ENCODE data around the gene KIF5A.

KIF5A gene

DNA sequence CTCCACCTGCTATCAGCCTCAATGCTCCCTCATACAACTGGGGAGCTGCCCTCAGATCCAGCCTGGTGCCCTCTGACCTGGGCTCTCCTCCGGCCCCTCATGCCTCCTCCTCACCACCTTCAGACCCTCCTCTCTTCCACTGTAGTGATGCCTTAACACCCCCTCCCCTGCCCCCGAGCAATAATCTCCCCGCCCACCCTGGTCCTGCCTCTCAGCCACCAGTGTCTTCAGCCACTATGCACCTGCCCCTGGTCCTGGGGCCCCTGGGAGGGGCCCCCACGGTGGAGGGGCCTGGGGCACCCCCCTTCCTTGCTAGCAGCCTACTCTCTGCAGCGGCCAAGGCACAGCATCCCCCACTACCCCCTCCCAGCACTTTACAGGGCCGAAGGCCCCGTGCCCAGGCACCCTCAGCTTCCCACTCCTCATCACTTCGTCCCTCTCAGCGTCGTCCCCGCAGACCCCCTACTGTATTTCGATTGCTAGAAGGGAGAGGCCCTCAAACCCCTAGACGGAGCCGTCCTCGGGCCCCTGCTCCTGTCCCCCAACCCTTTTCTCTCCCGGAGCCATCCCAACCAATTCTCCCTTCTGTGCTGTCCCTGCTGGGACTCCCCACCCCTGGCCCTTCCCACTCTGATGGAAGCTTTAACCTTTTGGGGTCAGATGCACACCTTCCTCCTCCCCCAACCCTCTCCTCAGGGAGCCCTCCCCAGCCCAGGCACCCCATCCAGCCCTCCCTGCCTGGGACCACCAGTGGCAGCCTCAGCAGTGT, 24.0 kb upstream of the KIF5A start:
- Histone ChIP-seq H3K36me3 (ENCODE audit: insufficient read depth) (peaks cover 4% of the 10 kb centered on the region; the same call in 1 of the 2 replicates), H3K27me3 (ENCODE audit: insufficient read depth, low read depth) (no peaks in the 10 kb centered on the region), H3K4me3 (IDR thresholded peaks at IDR 0.05; ENCODE audit: insufficient read depth, low read depth, low read length) (no peak overlapping the region), H3K9ac (no peak overlapping the region), H3K4me2 (no peak overlapping the region), H4K20me1 (ENCODE audit: insufficient read depth) (no peaks in the 10 kb centered on the region; the same call in 1 of the 2 replicates), H2AFZ (ENCODE audit: low read depth) (no peak overlapping the region), H3K79me2 (ENCODE audit: insufficient read depth, low read depth) (peaks cover 19% of the 10 kb centered on the region), H3K27ac (no peak overlapping the region; the same call in 1 of the 2 replicates), H3K4me1 (ENCODE audit: low read depth, poor library complexity, severe bottlenecking) (peaks cover 38% of the 10 kb centered on the region)
- TF ChIP-seq, protein P1, sequence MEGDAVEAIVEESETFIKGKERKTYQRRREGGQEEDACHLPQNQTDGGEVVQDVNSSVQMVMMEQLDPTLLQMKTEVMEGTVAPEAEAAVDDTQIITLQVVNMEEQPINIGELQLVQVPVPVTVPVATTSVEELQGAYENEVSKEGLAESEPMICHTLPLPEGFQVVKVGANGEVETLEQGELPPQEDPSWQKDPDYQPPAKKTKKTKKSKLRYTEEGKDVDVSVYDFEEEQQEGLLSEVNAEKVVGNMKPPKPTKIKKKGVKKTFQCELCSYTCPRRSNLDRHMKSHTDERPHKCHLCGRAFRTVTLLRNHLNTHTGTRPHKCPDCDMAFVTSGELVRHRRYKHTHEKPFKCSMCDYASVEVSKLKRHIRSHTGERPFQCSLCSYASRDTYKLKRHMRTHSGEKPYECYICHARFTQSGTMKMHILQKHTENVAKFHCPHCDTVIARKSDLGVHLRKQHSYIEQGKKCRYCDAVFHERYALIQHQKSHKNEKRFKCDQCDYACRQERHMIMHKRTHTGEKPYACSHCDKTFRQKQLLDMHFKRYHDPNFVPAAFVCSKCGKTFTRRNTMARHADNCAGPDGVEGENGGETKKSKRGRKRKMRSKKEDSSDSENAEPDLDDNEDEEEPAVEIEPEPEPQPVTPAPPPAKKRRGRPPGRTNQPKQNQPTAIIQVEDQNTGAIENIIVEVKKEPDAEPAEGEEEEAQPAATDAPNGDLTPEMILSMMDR (conservative IDR thresholded peaks at IDR 0.05; ENCODE audit: low read depth, low read length) = no peak

DNA sequence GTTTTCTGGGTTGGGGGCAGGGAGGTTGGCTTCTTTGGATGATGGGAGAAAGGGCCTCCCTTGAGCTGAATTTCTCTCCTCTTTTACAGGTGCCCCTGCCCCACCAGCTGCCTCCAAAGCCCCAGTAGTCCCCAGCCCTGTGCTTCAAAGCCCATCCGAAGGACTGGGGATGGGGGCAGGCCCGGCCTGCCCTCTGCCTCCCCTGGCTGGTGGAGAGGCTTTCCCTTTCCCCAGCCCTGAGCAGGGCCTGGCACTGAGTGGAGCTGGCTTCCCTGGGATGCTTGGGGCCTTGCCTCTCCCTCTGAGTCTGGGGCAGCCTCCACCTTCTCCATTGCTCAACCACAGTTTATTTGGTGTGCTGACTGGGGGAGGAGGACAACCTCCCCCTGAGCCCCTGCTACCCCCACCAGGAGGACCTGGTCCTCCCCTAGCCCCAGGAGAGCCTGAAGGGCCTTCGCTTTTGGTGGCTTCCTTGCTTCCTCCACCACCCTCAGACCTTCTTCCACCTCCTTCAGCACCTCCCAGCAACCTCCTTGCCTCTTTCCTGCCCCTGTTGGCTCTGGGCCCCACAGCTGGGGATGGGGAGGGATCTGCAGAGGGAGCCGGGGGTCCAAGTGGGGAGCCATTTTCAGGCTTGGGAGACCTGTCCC, 23.2 kb upstream of the KIF5A start:
- H3K27me3 ChIP-seq (ENCODE audit: insufficient read depth, low read depth) = no peaks in the 10 kb centered on the region
- no peak overlapping the region for H3K9ac ChIP-seq
- H2AFZ ChIP-seq (ENCODE audit: low read depth) = no peak overlapping the region
- peaks cover 30% of the 10 kb centered on the region for H3K4me1 ChIP-seq (ENCODE audit: low read depth, poor library complexity, severe bottlenecking)
- TF ChIP-seq, protein P1 (conservative IDR thresholded peaks at IDR 0.05; ENCODE audit: low read depth, low read length) = no peak
- no peaks in the 10 kb centered on the region; the same call in 1 of the 2 replicates for H4K20me1 ChIP-seq (ENCODE audit: insufficient read depth)
- H3K4me3 ChIP-seq (IDR thresholded peaks at IDR 0.05; ENCODE audit: insufficient read depth, low read depth, low read length) = no peak overlapping the region
- H3K79me2 ChIP-seq (ENCODE audit: insufficient read depth, low read depth) = peaks cover 19% of the 10 kb centered on the region
- peaks cover 4% of the 10 kb centered on the region; the same call in 1 of the 2 replicates for H3K36me3 ChIP-seq (ENCODE audit: insufficient read depth)
- H3K4me2 ChIP-seq = no peak overlapping the region
- no peak overlapping the region; the same call in 1 of the 2 replicates for H3K27ac ChIP-seq

DNA sequence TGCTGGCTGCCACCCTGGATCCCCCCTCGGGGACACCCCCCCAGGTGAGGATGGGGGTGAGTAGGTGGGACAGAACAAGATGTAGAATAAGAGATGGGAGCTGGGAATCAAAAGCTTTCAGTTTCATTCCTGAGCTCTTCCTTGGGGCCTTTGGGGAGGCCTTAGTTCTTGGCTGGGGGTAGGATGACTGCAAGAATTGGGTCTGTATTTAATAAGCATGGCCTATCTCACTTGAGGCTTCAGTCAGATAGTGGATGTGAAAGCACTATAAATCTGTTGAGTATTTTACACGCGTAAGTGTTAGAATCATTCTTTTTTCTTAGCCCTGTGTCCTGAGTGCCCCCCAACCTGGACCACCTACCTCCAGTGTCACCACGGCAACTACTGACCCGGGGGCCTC, 22.7 kb upstream of the KIF5A start:
- H4K20me1 ChIP-seq (ENCODE audit: insufficient read depth) = no peaks in the 10 kb centered on the region; the same call in 1 of the 2 replicates
- H3K36me3 ChIP-seq (ENCODE audit: insufficient read depth) = peaks cover 4% of the 10 kb centered on the region; the same call in 1 of the 2 replicates
- H3K79me2 ChIP-seq (ENCODE audit: insufficient read depth, low read depth) = peaks cover 19% of the 10 kb centered on the region
- TF ChIP-seq, protein P1 (conservative IDR thresholded peaks at IDR 0.05; ENCODE audit: low read depth, low read length) = no peak
- H3K9ac ChIP-seq = no peak overlapping the region
- H3K4me2 ChIP-seq = no peak overlapping the region
- no peak overlapping the region for H3K27ac ChIP-seq
- no peak overlapping the region for H2AFZ ChIP-seq (ENCODE audit: low read depth)
- peaks cover 24% of the 10 kb centered on the region for H3K4me1 ChIP-seq (ENCODE audit: low read depth, poor library complexity, severe bottlenecking)
- H3K27me3 ChIP-seq (ENCODE audit: insufficient read depth, low read depth) = no peaks in the 10 kb centered on the region
- no peak overlapping the region for H3K4me3 ChIP-seq (IDR thresholded peaks at IDR 0.05; ENCODE audit: insufficient read depth, low read depth, low read length)

DNA sequence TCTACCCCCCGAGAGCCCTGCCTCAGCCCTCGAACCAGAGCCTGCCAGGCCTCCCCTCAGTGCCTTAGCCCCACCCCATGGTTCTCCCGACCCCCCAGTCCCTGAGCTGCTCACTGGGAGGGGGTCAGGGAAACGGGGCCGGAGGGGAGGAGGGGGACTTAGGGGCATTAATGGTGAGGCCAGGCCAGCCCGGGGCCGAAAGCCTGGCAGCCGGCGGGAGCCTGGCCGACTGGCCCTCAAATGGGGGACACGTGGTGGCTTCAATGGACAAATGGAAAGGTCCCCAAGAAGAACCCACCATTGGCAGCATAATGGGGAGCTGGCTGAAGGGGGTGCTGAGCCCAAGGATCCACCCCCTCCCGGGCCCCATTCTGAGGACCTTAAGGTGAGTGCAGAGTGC, 21.7 kb upstream of the KIF5A start:
- Histone ChIP-seq H3K79me2 (ENCODE audit: insufficient read depth, low read depth) (peaks cover 18% of the 10 kb centered on the region), H3K27ac (no peak overlapping the region), H3K9ac (no peak overlapping the region), H2AFZ (ENCODE audit: low read depth) (no peak overlapping the region), H4K20me1 (ENCODE audit: insufficient read depth) (no peaks in the 10 kb centered on the region; the same call in 1 of the 2 replicates), H3K4me2 (no peak overlapping the region), H3K27me3 (ENCODE audit: insufficient read depth, low read depth) (no peaks in the 10 kb centered on the region), H3K4me1 (ENCODE audit: low read depth, poor library complexity, severe bottlenecking) (peaks cover 22% of the 10 kb centered on the region), H3K4me3 (IDR thresholded peaks at IDR 0.05; ENCODE audit: insufficient read depth, low read depth, low read length) (no peak overlapping the region), H3K36me3 (ENCODE audit: insufficient read depth) (peaks cover 4% of the 10 kb centered on the region; the same call in 1 of the 2 replicates)
- TF ChIP-seq, protein P1 (conservative IDR thresholded peaks at IDR 0.05; ENCODE audit: low read depth, low read length) = no peak
